ENCODE data around the gene MAGI2.

DNA sequence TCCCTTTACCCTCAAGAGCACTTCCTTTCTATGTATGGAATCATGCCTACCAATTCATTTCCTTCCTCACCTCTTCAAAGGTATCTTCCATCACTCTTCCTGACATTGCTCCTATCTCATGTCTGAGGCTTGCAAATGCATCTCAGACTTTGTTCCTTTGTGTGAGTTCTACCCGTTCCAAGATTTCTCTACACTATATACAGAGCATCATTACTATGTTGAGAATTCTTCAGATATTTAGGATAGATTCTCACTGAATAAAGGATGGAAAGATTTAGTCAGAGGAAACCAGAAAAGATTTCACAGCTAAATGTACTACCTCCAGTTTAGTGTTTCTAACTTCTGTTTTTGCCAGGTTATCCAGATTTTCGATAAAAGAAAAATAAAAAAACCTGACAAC is 1192.2 kb downstream of the MAGI2 start:
- TF ChIP-seq, protein P1, sequence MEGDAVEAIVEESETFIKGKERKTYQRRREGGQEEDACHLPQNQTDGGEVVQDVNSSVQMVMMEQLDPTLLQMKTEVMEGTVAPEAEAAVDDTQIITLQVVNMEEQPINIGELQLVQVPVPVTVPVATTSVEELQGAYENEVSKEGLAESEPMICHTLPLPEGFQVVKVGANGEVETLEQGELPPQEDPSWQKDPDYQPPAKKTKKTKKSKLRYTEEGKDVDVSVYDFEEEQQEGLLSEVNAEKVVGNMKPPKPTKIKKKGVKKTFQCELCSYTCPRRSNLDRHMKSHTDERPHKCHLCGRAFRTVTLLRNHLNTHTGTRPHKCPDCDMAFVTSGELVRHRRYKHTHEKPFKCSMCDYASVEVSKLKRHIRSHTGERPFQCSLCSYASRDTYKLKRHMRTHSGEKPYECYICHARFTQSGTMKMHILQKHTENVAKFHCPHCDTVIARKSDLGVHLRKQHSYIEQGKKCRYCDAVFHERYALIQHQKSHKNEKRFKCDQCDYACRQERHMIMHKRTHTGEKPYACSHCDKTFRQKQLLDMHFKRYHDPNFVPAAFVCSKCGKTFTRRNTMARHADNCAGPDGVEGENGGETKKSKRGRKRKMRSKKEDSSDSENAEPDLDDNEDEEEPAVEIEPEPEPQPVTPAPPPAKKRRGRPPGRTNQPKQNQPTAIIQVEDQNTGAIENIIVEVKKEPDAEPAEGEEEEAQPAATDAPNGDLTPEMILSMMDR (IDR thresholded peaks at IDR 0.05; ENCODE audit: insufficient read depth, low read length, poor library complexity, severe bottlenecking), result no peak
- TF ChIP-seq EZH2phosphoT487 (conservative IDR thresholded peaks at IDR 0.05; ENCODE audit: low read length), result no peak
